Activated CD4-positive, alpha-beta T cell treated with anti-CD3 and anti-CD28 coated beads, Interleukin-2, amount 50 U/mL, for 16 hours (primary cell): Measurements from ENCODE around the gene CBLN4.

ENCODE experiments used
- DNase-seq: peaks from one replicate; pipeline ENCODE4 v3.0.0-alpha.2; 2020

The CBLN4 gene

GRCh38 chr20:56005389-56005715, at the start of gene CBLN4:
TSS of gene CBLN4 (minus strand) at chr20:56005519. CDS start at chr20:56004171, 1,348 bp downstream.
- no peak for DNase-seq

GRCh38 chr20:56043227-56043626, 37.9 kb upstream of the CBLN4 start:
- DNase-seq: no peak

- no peak for DNase-seq
Observed at GRCh38 chr20:56032251-56032650, 26.9 kb upstream of the CBLN4 start.

GRCh38 chr20:56018716-56019115, 13.4 kb upstream of the CBLN4 start:
- DNase-seq: no peak

- DNase-seq: no peak
Observed at GRCh38 chr20:56018194-56018593, 12.9 kb upstream of the CBLN4 start.

- DNase-seq: no peak
Observed at GRCh38 chr20:56017560-56017959, 12.2 kb upstream of the CBLN4 start.

- DNase-seq: no peak
Observed at GRCh38 chr20:56014998-56015397, 9.7 kb upstream of the CBLN4 start.

GRCh38 chr20:56014151-56014550, 8.8 kb upstream of the CBLN4 start:
- no peak for DNase-seq

GRCh38 chr20:56004611-56005388, 519 bp downstream of the CBLN4 start:
- DNase-seq: no peak

GRCh38 chr20:56004007-56004406, 1.3 kb downstream of the CBLN4 start:
- no peak for DNase-seq

- no peak for DNase-seq
Observed at GRCh38 chr20:56002908-56003800, 2.2 kb downstream of the CBLN4 start.

GRCh38 chr20:56001890-56002289, 3.4 kb downstream of the CBLN4 start:
- no peak for DNase-seq

GRCh38 chr20:56001106-56001785, 4.1 kb downstream of the CBLN4 start:
- no peak for DNase-seq

GRCh38 chr20:55978550-55978949, 26.8 kb downstream of the CBLN4 start:
- DNase-seq: no peak

GRCh38 chr20:55977690-55978459, 27.4 kb downstream of the CBLN4 start:
- DNase-seq: no peak

- no peak for DNase-seq
Observed at GRCh38 chr20:55974491-55975202, 30.7 kb downstream of the CBLN4 start.

GRCh38 chr20:55964790-55965189, 40.5 kb downstream of the CBLN4 start:
- no peak for DNase-seq

- no peak for DNase-seq
Observed at GRCh38 chr20:55961376-55962330, 43.7 kb downstream of the CBLN4 start.

GRCh38 chr20:55953201-55953600, 52.1 kb downstream of the CBLN4 start:
- no peak for DNase-seq

- no peak for DNase-seq
Observed at GRCh38 chr20:55947701-55948100, 57.6 kb downstream of the CBLN4 start.
